Activated naive CD8-positive, alpha-beta T cell treated with anti-CD3 and anti-CD28 coated beads for 36 hours (primary cell): ENCODE measurements around the gene TNPO1. TPM values are rescaled to one million over a fixed set of nuclear protein-coding genes. Genes with fewer than 3 reads are reported as not detected.
A peak's percentile ranks its signal among the peaks of the same experiment; 100 is the strongest.

ENCODE experiments used
- DNase-seq: peaks from one replicate; pipeline ENCODE4 v3.0.0; 2021
- H3K27ac Mint-ChIP-seq: one replicate; pipeline ENCODE4 v1.8.0; 2022; ENCODE audit warnings: mild to moderate bottlenecking, moderate library complexity, mixed read lengths
- H3K27me3 Mint-ChIP-seq: one replicate; pipeline ENCODE4 v1.8.0; 2022; ENCODE audit warnings: mild to moderate bottlenecking, mixed read lengths
- H3K36me3 Mint-ChIP-seq: one replicate; pipeline ENCODE4 v1.8.0; 2021; ENCODE audit warnings: mild to moderate bottlenecking, mixed read lengths
- H3K4me1 Mint-ChIP-seq: one replicate; pipeline ENCODE4 v1.8.0; 2021; ENCODE audit warnings: mixed read lengths
- H3K4me3 Mint-ChIP-seq: one replicate; pipeline ENCODE4 v1.8.0; 2022; ENCODE audit warnings: mild to moderate bottlenecking, moderate library complexity, mixed read lengths
- H3K9me3 Mint-ChIP-seq: one replicate; pipeline ENCODE4 v1.8.0; 2022; ENCODE audit warnings: mixed read lengths
- total RNA-seq, 2 experiments: library from RNA; stranded (reverse); gene quantifications; one replicate each; pipeline ENCODE4 v1.2.3, GENCODE V29; 2021

Gene TNPO1
- total RNA-seq, 2 experiments from 2014 or later = 120 to 131 TPM

- Mint-ChIP-seq H3K4me1 (no peaks in the 10 kb centered on the region), H3K27ac (no peak overlapping the region), H3K36me3 (no peaks in the 10 kb centered on the region), H3K9me3 (peaks cover 1% of the 10 kb centered on the region), H3K4me3 (no peak overlapping the region), H3K27me3 (peaks cover 45% of the 10 kb centered on the region)
- DNase-seq = no peak
These were observed 4.6 kb upstream of the TNPO1 start for GRCh38 chr5:72811849-72812248.

- H3K4me1 Mint-ChIP-seq = peaks cover 5% of the 10 kb centered on the region
- H3K9me3 Mint-ChIP-seq = no peaks in the 10 kb centered on the region
- no peaks in the 10 kb centered on the region for H3K36me3 Mint-ChIP-seq
- no peak overlapping the region for H3K4me3 Mint-ChIP-seq
- H3K27ac Mint-ChIP-seq = no peak overlapping the region
- DNase-seq = no peak
- peaks cover 38% of the 10 kb centered on the region for H3K27me3 Mint-ChIP-seq
These were observed 4.0 kb upstream of the TNPO1 start for GRCh38 chr5:72812488-72812887.

- H3K27ac Mint-ChIP-seq = no peak overlapping the region
- no peak overlapping the region for H3K4me3 Mint-ChIP-seq
- H3K9me3 Mint-ChIP-seq = no peaks in the 10 kb centered on the region
- no peaks in the 10 kb centered on the region for H3K36me3 Mint-ChIP-seq
- peaks cover 18% of the 10 kb centered on the region for H3K4me1 Mint-ChIP-seq
- H3K27me3 Mint-ChIP-seq = peaks cover 33% of the 10 kb centered on the region
- DNase-seq = no peak
These were observed 2.4 kb upstream of the TNPO1 start for GRCh38 chr5:72814104-72814503.

- Mint-ChIP-seq H3K27ac (no peak overlapping the region), H3K4me1 (peaks cover 20% of the 10 kb centered on the region), H3K36me3 (no peaks in the 10 kb centered on the region), H3K27me3 (peaks cover 28% of the 10 kb centered on the region), H3K4me3 (no peak overlapping the region), H3K9me3 (no peaks in the 10 kb centered on the region)
- no peak for DNase-seq
These were observed 1.6 kb upstream of the TNPO1 start for GRCh38 chr5:72814864-72815263.

- no peak for DNase-seq
- Mint-ChIP-seq H3K36me3 (no peaks in the 10 kb centered on the region), H3K4me3 (peak overlapping the region; percentile 89), H3K4me1 (peaks cover 20% of the 10 kb centered on the region), H3K9me3 (no peaks in the 10 kb centered on the region), H3K27me3 (peaks cover 22% of the 10 kb centered on the region), H3K27ac (peak overlapping the region; percentile 90)
These were observed 729 bp upstream of the TNPO1 start for GRCh38 chr5:72815580-72816283.

GRCh38 chr5:72817076-72817481, 618 bp downstream of the TNPO1 start:
- DNase-seq = peak; percentile 43
- Mint-ChIP-seq H3K4me1 (peaks cover 24% of the 10 kb centered on the region), H3K27ac (peak overlapping the region; percentile 90), H3K36me3 (no peaks in the 10 kb centered on the region), H3K27me3 (peaks cover 10% of the 10 kb centered on the region), H3K9me3 (no peaks in the 10 kb centered on the region), H3K4me3 (peak overlapping the region; percentile 89)

- peak overlapping the region; percentile 90 for H3K27ac Mint-ChIP-seq
- no peaks in the 10 kb centered on the region for H3K9me3 Mint-ChIP-seq
- H3K4me3 Mint-ChIP-seq = peak overlapping the region; percentile 89
- H3K4me1 Mint-ChIP-seq = peaks cover 26% of the 10 kb centered on the region
- DNase-seq = no peak
- H3K36me3 Mint-ChIP-seq = no peaks in the 10 kb centered on the region
- peaks cover 3% of the 10 kb centered on the region for H3K27me3 Mint-ChIP-seq
These were observed 1.3 kb downstream of the TNPO1 start for GRCh38 chr5:72817671-72818266.

GRCh38 chr5:72818866-72819534, 2.5 kb downstream of the TNPO1 start:
- Mint-ChIP-seq H3K4me3 (no peak overlapping the region), H3K27me3 (no peaks in the 10 kb centered on the region), H3K27ac (no peak overlapping the region), H3K36me3 (no peaks in the 10 kb centered on the region), H3K9me3 (no peaks in the 10 kb centered on the region), H3K4me1 (peaks cover 26% of the 10 kb centered on the region)
- DNase-seq = peak; percentile 41

- peaks cover 26% of the 10 kb centered on the region for H3K4me1 Mint-ChIP-seq
- H3K4me3 Mint-ChIP-seq = no peak overlapping the region
- H3K36me3 Mint-ChIP-seq = no peaks in the 10 kb centered on the region
These were observed 5.3 kb downstream of the TNPO1 start for GRCh38 chr5:72821776-72822175.

GRCh38 chr5:72822944-72823343, 6.5 kb downstream of the TNPO1 start:
- no peaks in the 10 kb centered on the region for H3K9me3 Mint-ChIP-seq
- H3K36me3 Mint-ChIP-seq = no peaks in the 10 kb centered on the region
- no peak overlapping the region for H3K27ac Mint-ChIP-seq

More at GRCh38 chr5:72821776-72822175, 5.3 kb downstream of the TNPO1 start:
- Mint-ChIP-seq H3K9me3 (no peaks in the 10 kb centered on the region), H3K27me3 (no peaks in the 10 kb centered on the region), H3K27ac (no peak overlapping the region)
- DNase-seq = no peak

GRCh38 chr5:72829707-72830106, 13.2 kb downstream of the TNPO1 start:
- Mint-ChIP-seq H3K4me3 (no peak overlapping the region), H3K4me1 (peaks cover 2% of the 10 kb centered on the region), H3K9me3 (no peaks in the 10 kb centered on the region), H3K36me3 (no peaks in the 10 kb centered on the region), H3K27ac (no peak overlapping the region), H3K27me3 (no peaks in the 10 kb centered on the region)
- no peak for DNase-seq

More at GRCh38 chr5:72822944-72823343, 6.5 kb downstream of the TNPO1 start:
- H3K4me3 Mint-ChIP-seq = no peak overlapping the region
- H3K27me3 Mint-ChIP-seq = no peaks in the 10 kb centered on the region
- DNase-seq = no peak
- H3K4me1 Mint-ChIP-seq = peaks cover 18% of the 10 kb centered on the region

GRCh38 chr5:72830362-72830761, 13.9 kb downstream of the TNPO1 start:
- Mint-ChIP-seq H3K27me3 (no peaks in the 10 kb centered on the region), H3K9me3 (no peaks in the 10 kb centered on the region), H3K36me3 (no peaks in the 10 kb centered on the region), H3K4me1 (peaks cover 2% of the 10 kb centered on the region), H3K4me3 (no peak overlapping the region), H3K27ac (no peak overlapping the region)
- DNase-seq = no peak

GRCh38 chr5:72831685-72832084, 15.2 kb downstream of the TNPO1 start:
- no peaks in the 10 kb centered on the region for H3K36me3 Mint-ChIP-seq
- H3K4me1 Mint-ChIP-seq = peaks cover 2% of the 10 kb centered on the region
- no peak overlapping the region for H3K27ac Mint-ChIP-seq
- H3K9me3 Mint-ChIP-seq = no peaks in the 10 kb centered on the region
- no peaks in the 10 kb centered on the region for H3K27me3 Mint-ChIP-seq
- no peak for DNase-seq
- H3K4me3 Mint-ChIP-seq = no peak overlapping the region

GRCh38 chr5:72834924-72835323, 18.5 kb downstream of the TNPO1 start:
- no peaks in the 10 kb centered on the region for H3K36me3 Mint-ChIP-seq
- H3K9me3 Mint-ChIP-seq = no peaks in the 10 kb centered on the region
- no peak overlapping the region for H3K4me3 Mint-ChIP-seq
- no peak for DNase-seq
- no peaks in the 10 kb centered on the region for H3K27me3 Mint-ChIP-seq
- H3K27ac Mint-ChIP-seq = no peak overlapping the region
- H3K4me1 Mint-ChIP-seq = peaks cover 3% of the 10 kb centered on the region

GRCh38 chr5:72835633-72836032, 19.2 kb downstream of the TNPO1 start:
- H3K4me3 Mint-ChIP-seq = no peak overlapping the region

More at GRCh38 chr5:72835633-72836032, 19.2 kb downstream of the TNPO1 start:
- Mint-ChIP-seq H3K36me3 (no peaks in the 10 kb centered on the region), H3K27ac (no peak overlapping the region), H3K4me1 (peaks cover 6% of the 10 kb centered on the region), H3K27me3 (no peaks in the 10 kb centered on the region), H3K9me3 (no peaks in the 10 kb centered on the region)
- no peak for DNase-seq
